GM23248 (cell line): ENCODE results near the gene ALOX12B. TPM values are rescaled to one million over a fixed set of nuclear protein-coding genes. Genes with fewer than 3 reads are reported as not detected.
A peak's percentile ranks its signal among the peaks of the same experiment; 100 is the strongest.

Experiments
- DNase-seq: peaks from one replicate; pipeline ENCODE4 v3.0.0-alpha.2; 2015
- H2AFZ ChIP-seq: fragments of 200-600 bp; sonication (generic); 2 replicates; pipeline ENCODE4 v1.6.1; 2016; ENCODE audit warnings: antibody characterized with exemption
- H3F3A ChIP-seq: fragments of 200-600 bp; sonication (generic); 2 replicates; pipeline ENCODE4 v1.6.1; 2016; ENCODE audit warnings: mild to moderate bottlenecking, antibody characterized with exemption, mixed run types; ENCODE audit not compliant: insufficient read depth
- H3K27ac ChIP-seq: fragments of 200-600 bp; sonication (generic); 2 replicates; pipeline ENCODE4 v1.5.1; 2016; ENCODE audit warnings: mild to moderate bottlenecking
- H3K27me3 ChIP-seq: fragments of 200-600 bp; sonication (generic); replicated peaks from 2 replicates; pipeline ENCODE4 v1.6.1; 2016; ENCODE audit warnings: mild to moderate bottlenecking; ENCODE audit not compliant: insufficient read depth
- H3K36me3 ChIP-seq: fragments of 200-600 bp; sonication (generic); 2 replicates; pipeline ENCODE4 v1.6.1; 2016; ENCODE audit warnings: low read depth, mild to moderate bottlenecking
- H3K4me1 ChIP-seq: fragments of 200-600 bp; sonication (generic); 2 replicates; pipeline ENCODE4 v1.6.1; 2016; ENCODE audit warnings: mild to moderate bottlenecking; ENCODE audit not compliant: insufficient read depth
- H3K4me2 ChIP-seq: fragments of 200-600 bp; sonication (generic); one replicate; pipeline ENCODE4 v1.6.1; 2016; ENCODE audit warnings: mild to moderate bottlenecking; ENCODE audit not compliant: unreplicated experiment
- H3K4me3 ChIP-seq: fragments of 200-600 bp; sonication (generic); 2 replicates; pipeline ENCODE4 v1.5.1; 2016; ENCODE audit warnings: mild to moderate bottlenecking
- H3K79me2 ChIP-seq: fragments of 200-600 bp; sonication (generic); 2 replicates; pipeline ENCODE4 v1.6.1; 2016; ENCODE audit warnings: mild to moderate bottlenecking; ENCODE audit not compliant: insufficient read depth
- H3K9ac ChIP-seq: fragments of 200-600 bp; sonication (generic); 2 replicates; pipeline ENCODE4 v1.6.1; 2016; ENCODE audit warnings: mild to moderate bottlenecking
- H3K9me2 ChIP-seq: fragments of 200-600 bp; sonication (generic); 2 replicates; pipeline ENCODE4 v1.6.1; 2016; ENCODE audit warnings: mixed run types, mild to moderate bottlenecking, moderate library complexity; ENCODE audit not compliant: insufficient read depth
- H3K9me3 ChIP-seq: fragments of 200-600 bp; sonication (generic); one replicate; pipeline ENCODE4 v1.6.1; 2017; ENCODE audit warnings: low read depth
- H4K20me1 ChIP-seq: fragments of 200-600 bp; sonication (generic); 2 replicates; pipeline ENCODE4 v1.6.0; 2016; ENCODE audit not compliant: insufficient read depth
- EZH2 ChIP-seq: fragments of 200-600 bp; sonication (generic); IDR thresholded peaks from 2 replicates; pipeline ENCODE4 v1.6.1; 2018; ENCODE audit warnings: antibody characterized with exemption, mild to moderate bottlenecking; ENCODE audit not compliant: insufficient read depth, poor library complexity, severe bottlenecking
- EZH2phosphoT487 ChIP-seq: fragments of 200-600 bp; sonication (generic); IDR thresholded peaks from 2 replicates; pipeline ENCODE4 v1.6.1; 2018; ENCODE audit warnings: antibody characterized with exemption, moderate library complexity, mild to moderate bottlenecking, low read depth; ENCODE audit not compliant: insufficient read depth
- WGBS, 2 experiments: methylation state at CpG; one replicate each; pipeline ENCODE4 v1.1.6; 2015 to 2017; ENCODE audit warnings: low lambda C conversion rate in 2 of 2, low coverage in 1 of 2; ENCODE audit errors: missing lambda C conversion rate in 2 of 2; 5-methylcytosine and 5-hydroxymethylcytosine counted together
- in situ Hi-C: fragments of 300-500 bp; cut with MboI; formaldehyde crosslinking; loops from 2 replicates; pipeline ENCODE4 v1.15.0; 2020
- polyA plus RNA-seq: library from polyadenylated mRNA; unstranded; fragments of >200 nt; fragmentation: Nextera tagmentation; extraction: Ambion mirVana; gene quantifications from 2 replicates; pipeline ENCODE4 v1.2.1, GENCODE V29; 2016
- total RNA-seq: library from RNA; depleted of rRNA; stranded (reverse); fragments of >200 nt; shearing (Covaris generic); gene quantifications from 2 replicates; pipeline ENCODE4 v1.2.3, GENCODE V29; 2014

The ALOX12B gene
- total and polyA plus RNA-seq, 2 experiments from 2014 or later, result not detected

DNA sequence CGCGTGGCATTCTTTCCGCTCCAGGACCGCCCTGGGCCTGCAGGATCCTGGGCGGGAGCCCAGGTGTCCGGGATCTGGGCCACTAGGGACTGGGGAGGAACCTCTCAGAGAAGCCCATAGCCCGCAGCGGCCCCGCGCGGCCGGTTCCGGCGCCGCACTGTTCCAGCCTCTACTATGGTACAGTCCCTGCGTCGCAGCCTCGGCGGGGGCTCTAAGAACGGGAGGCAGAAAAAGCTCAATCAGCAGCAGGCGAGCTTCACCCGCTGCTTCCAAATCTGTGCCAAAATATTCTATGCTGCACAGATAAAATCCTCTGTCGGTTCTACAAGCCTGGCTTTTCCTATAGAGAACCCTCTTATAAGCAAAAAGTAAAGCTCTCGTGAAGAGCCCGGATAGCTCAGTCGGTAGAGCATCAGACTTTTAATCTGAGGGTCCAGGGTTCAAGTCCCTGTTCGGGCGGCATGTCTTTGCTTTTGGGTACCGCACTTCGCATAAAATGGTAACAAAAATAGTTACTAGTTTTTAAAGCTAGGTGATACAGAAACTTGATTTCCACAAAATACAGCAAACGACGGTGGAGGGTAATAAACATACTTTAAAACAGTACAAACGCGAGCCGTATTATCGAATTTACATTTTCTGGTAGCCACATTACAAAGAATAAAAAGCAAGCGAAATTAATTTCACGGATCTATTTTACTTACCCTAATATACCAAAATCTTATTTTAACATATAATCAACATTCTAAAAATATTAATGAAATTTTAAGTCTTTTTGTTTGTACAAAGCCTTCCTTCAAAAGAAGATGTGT is 31.5 kb upstream of the ALOX12B start:
- Histone ChIP-seq H3K79me2 (no peaks in the 10 kb centered on the region), H3K9ac (peak overlapping the region; percentile 64), H3K9me3 (no peaks in the 10 kb centered on the region), H4K20me1 (no peaks in the 10 kb centered on the region), H3K9me2 (no peaks in the 10 kb centered on the region), H2AFZ (peak overlapping the region; percentile 80), H3F3A (peaks cover 18% of the 10 kb centered on the region), H3K36me3 (no peaks in the 10 kb centered on the region), H3K27me3 (peaks cover 11% of the 10 kb centered on the region; the same call in 1 of the 2 replicates), H3K4me2 (peak overlapping the region; percentile 98), H3K27ac (peak overlapping the region; percentile 60), H3K4me3 (peak overlapping the region; percentile 74), H3K4me1 (peaks cover 15% of the 10 kb centered on the region; the same call in 1 of the 2 replicates)
- 1% methylated on average over 38 of the region's 38 CpGs for WGBS, 2 experiments
- TF ChIP-seq EZH2 (no peak), EZH2phosphoT487 (no peak)
- in situ Hi-C loops, result no loop called here
- DNase-seq, result peak; percentile 92

DNA sequence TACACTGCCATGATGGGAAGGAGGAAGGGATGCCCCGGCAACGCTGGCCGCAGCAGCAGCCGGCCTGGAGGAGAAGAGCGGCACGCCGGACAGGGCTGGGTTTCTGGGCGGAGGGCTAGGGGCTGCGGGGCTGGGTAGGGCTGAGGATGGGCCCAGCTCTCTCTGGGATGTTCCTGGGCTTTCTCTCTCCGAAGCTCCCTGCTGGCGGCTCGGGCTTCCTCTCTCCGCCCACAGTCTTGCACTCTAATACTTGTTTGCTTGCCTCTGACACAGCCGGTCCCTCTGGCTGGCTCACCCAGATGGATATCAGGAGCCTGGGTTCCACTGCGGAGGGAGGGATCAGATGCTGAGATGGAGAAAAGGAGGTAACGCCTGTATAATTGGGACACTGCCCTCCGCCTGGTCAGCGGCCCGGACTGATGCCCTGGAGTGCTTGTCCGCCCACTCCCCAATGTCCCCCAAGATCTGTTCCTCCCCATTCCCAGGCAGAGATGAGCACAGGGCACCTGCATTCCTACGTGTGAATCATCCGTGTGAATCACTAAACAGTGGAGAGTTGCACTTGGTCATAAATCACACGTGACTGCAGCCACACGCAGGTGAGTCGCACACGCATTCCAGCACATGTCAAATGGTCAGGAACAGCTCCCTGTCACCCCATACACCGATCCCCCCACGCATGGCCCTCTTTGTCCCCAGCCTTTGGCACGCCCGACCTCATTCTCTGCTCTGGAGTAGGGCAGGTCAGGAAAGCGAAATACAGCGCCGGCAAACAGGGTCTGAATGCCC is 30.7 kb upstream of the ALOX12B start, which contains the start of gene ALOXE3:
Gene ALOXE3, minus strand, starts transcription at position 535 of the 789 bp plus-strand sequence. Its CDS starts 524 bp downstream, at position 11.
- peaks cover 11% of the 10 kb centered on the region; the same call in 1 of the 2 replicates for H3K4me1 ChIP-seq
- H3K4me2 ChIP-seq, result peak within 1 kb of the TSS; percentile 98
- no peaks in the 10 kb centered on the region for H4K20me1 ChIP-seq
- H3K27ac ChIP-seq, result peak within 1 kb of the TSS; percentile 60
- 0 to 5% methylated on average over 25 to 32 of the region's 33 CpGs for WGBS, 2 experiments
- H2AFZ ChIP-seq, result peak within 1 kb of the TSS; percentile 80
- TF ChIP-seq EZH2phosphoT487 (no peak), EZH2 (no peak)
- H3K4me3 ChIP-seq, result peak within 1 kb of the TSS; percentile 74
- peaks cover 18% of the 10 kb centered on the region for H3F3A ChIP-seq
- in situ Hi-C loops, result no loop called here
- peaks cover 12% of the 10 kb centered on the region; the same call in 1 of the 2 replicates for H3K27me3 ChIP-seq
- H3K36me3 ChIP-seq, result no peaks in the 10 kb centered on the region
- H3K9me2 ChIP-seq, result no peaks in the 10 kb centered on the region
- no peaks in the 10 kb centered on the region for H3K9me3 ChIP-seq
- no peaks in the 10 kb centered on the region for H3K79me2 ChIP-seq
- peak within 1 kb of the TSS; percentile 64 for H3K9ac ChIP-seq
- DNase-seq, result peak; percentile 92

DNA sequence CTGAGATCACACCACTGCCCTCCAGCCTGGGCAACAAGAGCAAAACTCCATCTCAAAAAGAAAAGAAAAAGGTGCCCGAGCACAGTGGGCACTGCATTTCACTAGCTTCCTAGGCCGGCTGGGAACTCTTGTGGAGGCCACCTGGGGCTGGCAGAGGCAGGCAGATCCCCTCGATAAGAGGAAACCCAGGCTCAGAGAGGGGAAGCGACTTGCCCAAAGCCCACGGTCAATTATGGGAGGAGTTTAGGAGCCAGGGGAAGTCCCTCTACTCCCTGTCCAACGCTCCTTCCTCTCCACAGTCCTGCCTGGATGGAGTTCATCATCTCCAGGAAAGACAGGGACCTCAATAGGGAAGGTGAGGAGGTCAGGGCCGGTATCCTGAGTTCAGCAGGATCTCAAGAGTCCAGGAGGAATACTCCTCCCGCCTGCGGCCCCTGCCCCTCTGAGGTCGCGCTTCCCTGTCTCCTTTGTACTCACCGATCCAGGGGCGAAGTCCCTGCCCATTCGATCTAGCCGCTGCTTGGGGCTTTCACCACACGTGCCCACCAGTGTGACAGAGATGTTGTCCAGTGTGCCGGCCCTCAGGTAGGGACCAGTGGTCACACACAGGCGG is 30.0 kb upstream of the ALOX12B start:
- TF ChIP-seq EZH2phosphoT487, result no peak
- TF ChIP-seq EZH2, result no peak
- peak overlapping the region; percentile 80 for H2AFZ ChIP-seq
- H3K4me1 ChIP-seq, result peaks cover 11% of the 10 kb centered on the region; the same call in 1 of the 2 replicates
- H4K20me1 ChIP-seq, result no peaks in the 10 kb centered on the region
- H3K9me3 ChIP-seq, result no peaks in the 10 kb centered on the region
- H3K4me2 ChIP-seq, result peak overlapping the region; percentile 98
- in situ Hi-C loops, result no loop called here
- peak overlapping the region; percentile 74 for H3K4me3 ChIP-seq
- H3F3A ChIP-seq, result peaks cover 18% of the 10 kb centered on the region
- 20 to 23% methylated on average over 18 of the region's 18 CpGs for WGBS, 2 experiments
- peak overlapping the region; percentile 60; the same call in 1 of the 2 replicates for H3K27ac ChIP-seq
- H3K79me2 ChIP-seq, result no peaks in the 10 kb centered on the region
- peak overlapping the region; percentile 64 for H3K9ac ChIP-seq
- no peaks in the 10 kb centered on the region for H3K36me3 ChIP-seq
- peaks cover 19% of the 10 kb centered on the region; the same call in 1 of the 2 replicates for H3K27me3 ChIP-seq
- DNase-seq, result no peak
- no peaks in the 10 kb centered on the region for H3K9me2 ChIP-seq

DNA sequence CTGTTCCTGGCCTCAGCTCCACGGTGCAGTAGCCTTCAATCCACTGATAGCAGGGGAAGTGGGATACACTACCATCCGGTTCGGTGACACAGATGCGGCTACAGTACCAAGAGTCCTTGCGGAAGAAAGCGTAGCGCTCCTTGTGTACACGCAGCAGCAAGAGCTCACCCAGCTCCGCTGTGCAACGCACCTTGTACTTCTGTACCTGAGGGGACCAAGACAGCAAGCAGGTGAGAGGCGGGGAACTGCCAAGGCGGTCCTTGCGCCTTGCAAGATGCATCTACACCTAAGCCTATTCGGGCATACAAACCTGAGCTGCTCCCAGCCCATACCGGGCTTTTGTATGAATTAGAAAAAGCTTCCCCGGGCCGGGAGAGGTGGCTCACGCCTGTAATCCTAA is 29.3 kb upstream of the ALOX12B start:
- H3K27me3 ChIP-seq, result peaks cover 26% of the 10 kb centered on the region
- no peaks in the 10 kb centered on the region for H3K79me2 ChIP-seq
- H4K20me1 ChIP-seq, result no peaks in the 10 kb centered on the region
- H3K4me1 ChIP-seq, result peaks cover 11% of the 10 kb centered on the region; the same call in 1 of the 2 replicates
- H3K27ac ChIP-seq, result no peak overlapping the region
- 67 to 70% methylated on average over 18 of the region's 18 CpGs for WGBS, 2 experiments
- no peaks in the 10 kb centered on the region for H3K36me3 ChIP-seq
- DNase-seq, result no peak
- in situ Hi-C loops, result no loop called here
- H3K9me3 ChIP-seq, result no peaks in the 10 kb centered on the region
- TF ChIP-seq EZH2phosphoT487, result no peak
- TF ChIP-seq EZH2, result no peak
- H3F3A ChIP-seq, result peaks cover 18% of the 10 kb centered on the region
- H2AFZ ChIP-seq, result no peak overlapping the region
- no peak overlapping the region for H3K9ac ChIP-seq
- H3K4me2 ChIP-seq, result no peak overlapping the region
- H3K4me3 ChIP-seq, result no peak overlapping the region
- H3K9me2 ChIP-seq, result no peaks in the 10 kb centered on the region
